A549 (cell line): ENCODE measurements around the gene JRKL.

Experiments used
- CTCF ChIP-seq: fragments of >200 bp; sonication (Bioruptor Twin); formaldehyde crosslinking; IDR thresholded peaks from 3 replicates; pipeline ENCODE4 v1.5.1; 2016
- EP300 ChIP-seq, 2 experiments: fragments of >200 bp; sonication (Bioruptor Twin); formaldehyde crosslinking; IDR thresholded peaks; 2 replicates in 1 of 2; 3 replicates in 1 of 2; pipeline ENCODE4 v1.6.1; 2016 to 2017
- MAX ChIP-seq: IDR thresholded peaks from 2 replicates; pipeline ENCODE4 v1.6.1; 2012
- MYC ChIP-seq: IDR thresholded peaks from 2 replicates; pipeline ENCODE4 v1.6.1; 2012; ENCODE audit warnings: mild to moderate bottlenecking, inconsistent platforms, low read length, improper control_type of control experiment, borderline replicate concordance
- NFE2L2 ChIP-seq: fragments of 150-350 bp; conservative IDR thresholded peaks from 2 replicates; pipeline ENCODE4 v1.6.1; 2014; ENCODE audit warnings: low read length
- RFX5 ChIP-seq: fragments of 450-650 bp; IDR thresholded peaks from 2 replicates; pipeline ENCODE4 v1.7.1; 2014; ENCODE audit warnings: antibody characterized with exemption, mild to moderate bottlenecking, moderate library complexity

- no peak for TF ChIP-seq MYC
- no peak for TF ChIP-seq MAX
- TF ChIP-seq RFX5: no peak
- TF ChIP-seq CTCF: no peak
- TF ChIP-seq NFE2L2: no peak
- TF ChIP-seq EP300 (IDR thresholded peaks at IDR 0.05): no peak
These were observed 28.0 kb upstream of the JRKL start for GRCh38 chr11:96361778-96362177.
